Hepatocyte (in vitro differentiated cells): ENCODE measurements around the gene CCT5. TPM values are rescaled to one million over a fixed set of nuclear protein-coding genes. Genes with fewer than 3 reads are reported as not detected.

Source experiments
- DNase-seq: peaks from one replicate; pipeline ENCODE4 v3.0.0-alpha.2; 2016; ENCODE audit warnings: low spot score
- H2AFZ ChIP-seq: fragments of 200-600 bp; sonication (generic); 2 replicates; pipeline ENCODE4 v1.6.0; 2016; ENCODE audit warnings: antibody characterized with exemption, mild to moderate bottlenecking
- H3K27ac ChIP-seq: fragments of 200-600 bp; sonication (generic); 2 replicates; pipeline ENCODE4 v1.5.1; 2016; ENCODE audit warnings: mild to moderate bottlenecking
- H3K27me3 ChIP-seq: fragments of 200-600 bp; sonication (generic); 2 replicates; pipeline ENCODE4 v1.6.1; 2016
- H3K36me3 ChIP-seq: fragments of 200-600 bp; sonication (generic); replicated peaks from 2 replicates; pipeline ENCODE4 v1.5.1; 2016; ENCODE audit warnings: low read depth; ENCODE audit not compliant: insufficient read depth
- H3K4me1 ChIP-seq: fragments of 200-600 bp; sonication (generic); 2 replicates; pipeline ENCODE4 v1.5.1; 2016; ENCODE audit warnings: mild to moderate bottlenecking, moderate library complexity; ENCODE audit not compliant: insufficient read depth
- H3K4me2 ChIP-seq: fragments of 200-600 bp; sonication (generic); 2 replicates; pipeline ENCODE4 v1.6.0; 2016
- H3K4me3 ChIP-seq: fragments of 200-600 bp; sonication (generic); 2 replicates; pipeline ENCODE4 v1.5.1; 2016; ENCODE audit warnings: mild to moderate bottlenecking
- H3K79me2 ChIP-seq: fragments of 200-600 bp; sonication (generic); 2 replicates; pipeline ENCODE4 v1.6.0; 2017; ENCODE audit warnings: mild to moderate bottlenecking
- H3K9me2 ChIP-seq: fragments of 200-600 bp; sonication (generic); replicated peaks from 2 replicates; pipeline ENCODE4 v1.6.0; 2017; ENCODE audit warnings: mild to moderate bottlenecking; ENCODE audit not compliant: insufficient read depth
- H3K9me3 ChIP-seq: fragments of 200-600 bp; sonication (generic); 2 replicates; pipeline ENCODE4 v1.5.1; 2016; ENCODE audit warnings: low read depth, mild to moderate bottlenecking
- H4K20me1 ChIP-seq: fragments of 200-600 bp; sonication (generic); 2 replicates; pipeline ENCODE4 v1.6.0; 2016; ENCODE audit warnings: mild to moderate bottlenecking; ENCODE audit not compliant: insufficient read depth, poor library complexity, severe bottlenecking
- CTCF ChIP-seq: fragments of 200-600 bp; sonication (generic); IDR thresholded peaks from 2 replicates; pipeline ENCODE4 v1.5.1; 2016; ENCODE audit warnings: antibody characterized with exemption, mild to moderate bottlenecking; ENCODE audit not compliant: poor library complexity
- EZH2 ChIP-seq: fragments of 200-600 bp; sonication (generic); IDR thresholded peaks from 2 replicates; pipeline ENCODE4 v1.6.1; 2016; ENCODE audit warnings: antibody characterized with exemption, mild to moderate bottlenecking, borderline replicate concordance
- EZH2phosphoT487 ChIP-seq: fragments of 200-600 bp; sonication (generic); IDR thresholded peaks from one replicate; pipeline ENCODE4 v1.6.1; 2018; ENCODE audit warnings: antibody characterized with exemption, mild to moderate bottlenecking, low read depth, moderate library complexity; ENCODE audit not compliant: unreplicated experiment, severe bottlenecking
- WGBS: methylation state at CpG from one replicate; pipeline ENCODE4 v1.1.6; 2016; ENCODE audit warnings: low lambda C conversion rate; ENCODE audit errors: missing lambda C conversion rate; 5-methylcytosine and 5-hydroxymethylcytosine counted together
- polyA plus RNA-seq: library from polyadenylated mRNA; unstranded; fragments of >200 nt; fragmentation: Nextera tagmentation; extraction: Ambion mirVana; gene quantifications from 2 replicates; pipeline ENCODE4 v1.2.1, GENCODE V29; 2016
- total RNA-seq: library from RNA; depleted of rRNA; stranded (reverse); fragments of >200 nt; gene quantifications from 2 replicates; pipeline ENCODE4 v1.2.3, GENCODE V29; 2014

Gene CCT5
- total and polyA plus RNA-seq, 2 experiments from 2014 or later: 203 to 282 TPM

GRCh38 chr5:10209004-10209403 lies 41.1 kb upstream of the CCT5 start:
- WGBS: 88% methylated on average over 1 of the region's 1 CpG
- Histone ChIP-seq H3K4me3 (no peak overlapping the region), H3K27ac (no peak overlapping the region), H3K9me2 (no peaks in the 10 kb centered on the region), H3K27me3 (no peaks in the 10 kb centered on the region), H3K4me1 (no peaks in the 10 kb centered on the region), H3K4me2 (no peak overlapping the region), H3K9me3 (no peaks in the 10 kb centered on the region), H4K20me1 (no peaks in the 10 kb centered on the region), H2AFZ (no peak overlapping the region), H3K36me3 (no peaks in the 10 kb centered on the region), H3K79me2 (no peaks in the 10 kb centered on the region)
- no peak for DNase-seq
- TF ChIP-seq CTCF (no peak), EZH2 (no peak), EZH2phosphoT487 (no peak)

- H3K27ac ChIP-seq: no peak overlapping the region
- no peaks in the 10 kb centered on the region for H3K9me3 ChIP-seq
- no peaks in the 10 kb centered on the region for H3K9me2 ChIP-seq
- H3K36me3 ChIP-seq: no peaks in the 10 kb centered on the region
- no peaks in the 10 kb centered on the region for H3K79me2 ChIP-seq
- no peaks in the 10 kb centered on the region for H3K4me1 ChIP-seq
- H4K20me1 ChIP-seq: no peaks in the 10 kb centered on the region
- no peak for DNase-seq
- no peaks in the 10 kb centered on the region for H3K27me3 ChIP-seq
- WGBS: 82% methylated on average over 5 of the region's 5 CpGs
- no peak overlapping the region for H2AFZ ChIP-seq
- TF ChIP-seq EZH2 (no peak), CTCF (no peak), EZH2phosphoT487 (no peak)
- H3K4me2 ChIP-seq: no peak overlapping the region
- no peak overlapping the region for H3K4me3 ChIP-seq
Observed at GRCh38 chr5:10213316-10213715, 36.8 kb upstream of the CCT5 start.

GRCh38 chr5:10214041-10214440 lies 36.0 kb upstream of the CCT5 start:
- DNase-seq: no peak
- H4K20me1 ChIP-seq: no peaks in the 10 kb centered on the region
- H3K27me3 ChIP-seq: no peaks in the 10 kb centered on the region
- no peak overlapping the region for H3K4me2 ChIP-seq
- no peaks in the 10 kb centered on the region for H3K79me2 ChIP-seq
- H3K36me3 ChIP-seq: no peaks in the 10 kb centered on the region
- no peaks in the 10 kb centered on the region for H3K9me2 ChIP-seq
- TF ChIP-seq EZH2 (no peak), CTCF (no peak), EZH2phosphoT487 (no peak)
- H3K4me1 ChIP-seq: no peaks in the 10 kb centered on the region
- H3K9me3 ChIP-seq: no peaks in the 10 kb centered on the region
- no peak overlapping the region for H3K4me3 ChIP-seq
- no peak overlapping the region for H2AFZ ChIP-seq
- no peak overlapping the region for H3K27ac ChIP-seq
- 90% methylated on average over 2 of the region's 2 CpGs for WGBS

- Histone ChIP-seq H3K9me3 (no peaks in the 10 kb centered on the region), H3K4me2 (no peak overlapping the region), H3K9me2 (no peaks in the 10 kb centered on the region), H3K36me3 (no peaks in the 10 kb centered on the region), H3K4me1 (no peaks in the 10 kb centered on the region), H3K4me3 (no peak overlapping the region), H2AFZ (no peak overlapping the region), H4K20me1 (no peaks in the 10 kb centered on the region), H3K27me3 (no peaks in the 10 kb centered on the region), H3K79me2 (no peaks in the 10 kb centered on the region), H3K27ac (no peak overlapping the region)
- WGBS: 81% methylated on average over 5 of the region's 5 CpGs
- TF ChIP-seq EZH2 (no peak), EZH2phosphoT487 (no peak), CTCF (no peak)
- DNase-seq: no peak
Observed at GRCh38 chr5:10215366-10215765, 34.7 kb upstream of the CCT5 start.
